ENCODE results near the gene H2BW2.

H2BW2 gene

DNA sequence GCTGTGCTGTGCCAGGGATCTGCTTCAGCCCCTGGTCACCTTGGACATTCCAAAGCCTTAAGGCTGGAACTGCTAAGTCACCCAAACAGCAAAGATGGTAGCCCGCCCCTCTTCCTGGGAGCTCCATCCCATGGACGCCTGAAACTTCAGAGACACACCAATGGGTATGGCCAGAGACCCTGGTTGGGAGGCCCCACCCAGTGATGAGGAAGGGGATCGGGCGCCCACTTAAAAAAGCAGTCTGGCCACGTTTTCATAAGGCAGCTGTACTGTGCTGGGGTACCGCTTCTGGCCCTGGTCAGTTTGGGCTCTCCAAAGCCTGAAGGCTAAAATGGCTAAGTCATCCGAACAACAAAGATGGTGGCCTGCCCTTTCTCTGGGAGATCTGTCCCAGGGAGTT, 45.7 kb downstream of the H2BW2 start:
- no peak overlapping the region for H3K27ac ChIP-seq
- TF ChIP-seq, protein P1, sequence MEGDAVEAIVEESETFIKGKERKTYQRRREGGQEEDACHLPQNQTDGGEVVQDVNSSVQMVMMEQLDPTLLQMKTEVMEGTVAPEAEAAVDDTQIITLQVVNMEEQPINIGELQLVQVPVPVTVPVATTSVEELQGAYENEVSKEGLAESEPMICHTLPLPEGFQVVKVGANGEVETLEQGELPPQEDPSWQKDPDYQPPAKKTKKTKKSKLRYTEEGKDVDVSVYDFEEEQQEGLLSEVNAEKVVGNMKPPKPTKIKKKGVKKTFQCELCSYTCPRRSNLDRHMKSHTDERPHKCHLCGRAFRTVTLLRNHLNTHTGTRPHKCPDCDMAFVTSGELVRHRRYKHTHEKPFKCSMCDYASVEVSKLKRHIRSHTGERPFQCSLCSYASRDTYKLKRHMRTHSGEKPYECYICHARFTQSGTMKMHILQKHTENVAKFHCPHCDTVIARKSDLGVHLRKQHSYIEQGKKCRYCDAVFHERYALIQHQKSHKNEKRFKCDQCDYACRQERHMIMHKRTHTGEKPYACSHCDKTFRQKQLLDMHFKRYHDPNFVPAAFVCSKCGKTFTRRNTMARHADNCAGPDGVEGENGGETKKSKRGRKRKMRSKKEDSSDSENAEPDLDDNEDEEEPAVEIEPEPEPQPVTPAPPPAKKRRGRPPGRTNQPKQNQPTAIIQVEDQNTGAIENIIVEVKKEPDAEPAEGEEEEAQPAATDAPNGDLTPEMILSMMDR (IDR thresholded peaks at IDR 0.05): no peak
- TF ChIP-seq ZFX (IDR thresholded peaks at IDR 0.05; ENCODE audit: borderline replicate concordance): no peak

DNA sequence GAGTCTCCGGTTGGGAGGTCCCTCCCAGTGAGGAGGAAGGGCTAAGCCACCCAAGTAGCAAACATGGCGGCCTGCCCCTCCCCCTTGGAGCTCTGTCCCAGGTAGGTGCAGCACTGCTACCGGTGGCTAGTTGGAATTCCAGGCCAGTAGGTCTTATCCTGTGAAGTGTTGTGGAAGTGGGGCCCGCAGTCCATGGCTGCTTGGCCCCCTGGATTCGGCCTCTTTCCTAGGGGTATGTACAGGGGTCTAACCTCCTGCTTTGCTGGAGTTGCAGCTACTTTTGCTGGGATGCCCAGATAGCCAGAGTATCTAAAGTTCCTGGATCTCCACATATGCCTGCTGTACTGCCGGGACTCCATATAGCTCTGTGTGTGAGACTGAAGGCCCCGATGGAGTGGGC, 46.2 kb downstream of the H2BW2 start:
- TF ChIP-seq ZFX (IDR thresholded peaks at IDR 0.05; ENCODE audit: borderline replicate concordance): no peak
- TF ChIP-seq, protein P1 (IDR thresholded peaks at IDR 0.05): no peak

More for the DNA sequence above, 46.2 kb downstream of the H2BW2 start:
- H3K27ac ChIP-seq: no peak overlapping the region

All from 22Rv1 (cell line).